HG02870 (cell line): Measurements from ENCODE around the gene RFX4.

Experiments used
- ATAC-seq: cut with Tn5 transposase; IDR thresholded peaks from one replicate; pipeline ENCODE4 v1.9.1; 2021; ENCODE audit warnings: mild to moderate bottlenecking, moderate library complexity; ENCODE audit not compliant: unreplicated experiment

Gene RFX4

DNA sequence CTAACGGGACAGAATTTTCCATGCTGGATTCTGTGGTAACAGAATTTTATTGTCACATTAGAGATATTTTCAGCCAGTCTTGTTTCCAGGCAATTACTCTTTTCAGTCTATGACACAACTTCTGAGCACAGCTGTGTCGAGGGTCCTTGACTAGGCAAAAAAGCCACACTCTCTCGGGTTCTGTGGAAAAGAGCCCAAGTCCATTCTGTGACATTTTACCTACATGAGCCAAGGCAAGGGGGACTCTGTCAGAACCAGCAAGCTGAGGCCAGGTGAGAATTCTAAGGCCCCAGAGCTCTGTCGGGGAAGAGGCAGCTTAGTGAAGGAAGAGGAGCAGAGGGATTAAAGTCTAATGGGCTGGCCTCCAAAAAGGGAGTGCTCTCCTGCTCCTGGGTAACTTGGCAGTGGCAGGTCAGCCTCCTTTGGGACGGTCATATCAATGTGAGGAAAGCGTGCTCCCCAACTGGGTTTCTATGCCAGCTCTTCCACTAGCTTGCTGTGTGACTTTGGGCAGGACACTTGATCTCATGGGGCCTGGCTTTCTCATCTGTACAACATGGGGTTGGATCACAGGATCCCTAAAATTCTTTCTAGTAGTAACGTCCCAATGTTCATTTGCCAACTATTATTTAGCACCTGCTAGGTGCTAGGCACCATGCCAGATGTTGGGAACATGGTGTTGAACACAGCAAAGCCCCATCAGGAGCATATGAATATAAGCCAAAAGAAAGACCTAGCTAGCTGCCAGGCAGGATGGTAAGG, 175.7 kb downstream of the RFX4 start:
- ATAC-seq = no peak

DNA sequence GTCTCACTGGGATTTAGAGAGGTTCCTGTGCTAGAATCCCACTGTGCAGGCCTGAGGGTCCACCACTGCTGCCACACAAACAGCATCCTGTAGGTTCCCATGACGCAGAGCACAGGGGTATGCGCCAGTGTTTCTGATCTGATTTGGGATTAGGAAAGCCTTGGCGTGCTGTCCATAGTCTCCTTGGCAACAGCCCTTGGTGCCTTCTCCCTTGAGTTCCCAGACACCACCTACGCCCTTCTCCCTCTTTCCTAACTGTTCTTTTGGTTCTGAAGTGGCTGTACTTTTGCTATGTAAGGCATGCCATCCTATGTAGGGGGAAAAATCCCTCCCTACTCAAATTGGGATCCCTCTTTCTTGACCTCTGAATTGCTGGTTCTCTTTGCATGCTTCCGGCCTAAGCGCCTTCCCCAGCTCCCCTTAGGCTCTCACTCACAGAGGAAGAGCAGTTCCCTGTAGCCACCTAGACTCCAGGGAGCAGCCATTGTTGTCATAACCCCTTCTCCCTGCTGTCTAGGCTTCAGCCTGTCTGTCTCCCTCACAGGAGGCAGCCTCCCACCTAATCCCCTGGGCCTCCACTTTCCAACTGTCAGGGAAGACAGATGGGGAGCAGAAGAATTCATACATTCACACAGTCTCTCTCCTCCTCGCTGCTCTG, 176.9 kb downstream of the RFX4 start:
- ATAC-seq = peak; percentile 12

DNA sequence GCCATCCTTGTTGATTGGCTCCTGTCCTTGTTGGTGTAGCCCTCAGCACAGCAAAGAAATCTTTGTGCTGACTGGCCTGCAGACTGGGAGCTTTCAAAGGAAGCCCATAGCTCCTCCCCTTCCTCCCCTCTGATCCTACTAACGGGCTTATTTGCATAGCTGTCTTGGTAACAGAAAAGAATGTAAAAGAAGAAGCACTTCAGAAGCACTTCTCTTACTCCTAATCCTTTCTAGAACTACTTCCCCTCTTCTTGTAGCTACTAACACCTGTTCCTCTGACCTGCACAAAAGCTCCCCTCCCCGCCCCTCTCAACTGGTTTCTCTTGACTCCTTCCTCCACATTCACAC, 177.4 kb downstream of the RFX4 start:
- peak; percentile 96 for ATAC-seq

- ATAC-seq = no peak
These were observed 181.4 kb downstream of the RFX4 start for GRCh38 chr12:106764220-106764619.

GRCh38 chr12:106764738-106765137, 181.9 kb downstream of the RFX4 start:
- no peak for ATAC-seq

GRCh38 chr12:106766393-106766826, 183.6 kb downstream of the RFX4 start:
- ATAC-seq = no peak

DNA sequence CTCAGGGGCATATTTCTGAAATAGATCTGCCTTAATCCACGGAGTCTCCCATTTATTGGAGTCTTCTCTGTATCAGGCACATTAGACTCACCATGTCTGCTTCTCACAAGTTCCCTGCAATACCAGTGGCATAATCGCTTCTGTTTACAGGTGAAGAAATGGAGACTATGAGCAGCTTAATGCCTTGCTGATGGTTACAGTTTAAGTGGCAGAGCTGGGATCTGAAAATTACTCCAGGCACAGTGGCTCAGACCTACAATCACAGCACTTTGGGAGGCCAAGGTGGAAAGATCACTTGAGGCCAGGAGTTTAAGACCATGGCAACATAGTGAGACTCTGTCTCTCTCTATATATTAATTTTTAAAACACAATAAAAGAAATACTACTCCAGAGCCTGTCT, 184.4 kb downstream of the RFX4 start:
- ATAC-seq = no peak

DNA sequence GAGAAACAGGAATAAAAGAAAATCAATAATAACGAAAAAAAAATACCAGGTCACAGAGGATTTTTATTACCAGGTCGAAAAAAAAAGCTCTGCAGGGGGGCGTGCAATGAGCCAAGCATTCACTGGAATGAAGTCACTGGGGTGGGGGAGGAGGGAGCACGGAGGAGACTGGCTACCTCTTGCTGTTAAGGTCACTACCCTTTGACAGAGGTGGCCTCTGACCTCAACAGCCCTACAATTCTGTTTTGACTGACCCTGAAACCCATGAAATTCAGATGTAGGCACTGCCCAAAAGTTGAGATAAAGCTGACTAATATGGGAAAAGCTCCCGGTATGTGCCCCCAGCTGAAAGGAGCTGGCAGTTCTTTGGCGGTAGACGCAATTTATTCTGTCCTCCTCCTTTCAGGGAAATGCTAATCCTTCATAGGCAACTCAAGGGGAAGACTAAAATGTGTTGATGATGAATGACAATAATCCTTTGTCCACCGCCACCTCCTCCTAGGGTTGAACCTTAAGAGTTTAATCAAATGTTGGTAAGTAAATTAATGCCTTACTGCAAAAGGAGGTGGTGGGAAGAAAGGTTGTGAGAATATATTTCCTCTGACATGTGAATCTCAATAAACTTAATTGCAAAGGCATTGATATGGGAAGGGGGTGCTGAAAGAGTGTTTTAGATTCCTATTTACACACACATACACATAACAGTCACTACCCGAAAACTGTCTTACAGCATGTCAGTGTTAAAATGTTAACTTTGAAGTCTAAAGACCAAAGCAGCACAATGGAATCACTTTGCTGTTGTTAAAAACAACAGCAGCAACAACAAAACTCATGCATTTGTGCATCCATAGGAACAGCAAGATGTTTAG, 185.4 kb downstream of the RFX4 start:
- no peak for ATAC-seq

GRCh38 chr12:106769078-106769477, 186.3 kb downstream of the RFX4 start:
- ATAC-seq = no peak

DNA sequence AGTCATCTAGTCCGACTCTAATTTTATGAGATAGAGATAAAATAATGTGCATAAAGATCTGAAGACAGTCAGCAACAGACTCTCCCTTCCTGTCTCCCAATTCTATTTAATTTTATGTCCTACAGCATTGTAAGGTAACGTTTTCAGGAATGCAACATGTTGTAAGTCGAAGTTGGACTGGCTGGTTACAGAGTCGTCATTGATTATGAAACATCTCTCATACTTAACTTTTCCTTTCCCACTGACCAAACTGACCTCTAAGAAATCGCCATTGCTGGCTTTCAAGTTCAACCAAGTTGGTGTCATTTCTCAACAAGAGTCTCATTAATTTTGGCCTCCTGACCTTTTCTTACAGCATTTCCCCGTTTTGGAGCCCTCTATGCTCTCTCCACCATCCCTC, 186.7 kb downstream of the RFX4 start:
- no peak for ATAC-seq

DNA sequence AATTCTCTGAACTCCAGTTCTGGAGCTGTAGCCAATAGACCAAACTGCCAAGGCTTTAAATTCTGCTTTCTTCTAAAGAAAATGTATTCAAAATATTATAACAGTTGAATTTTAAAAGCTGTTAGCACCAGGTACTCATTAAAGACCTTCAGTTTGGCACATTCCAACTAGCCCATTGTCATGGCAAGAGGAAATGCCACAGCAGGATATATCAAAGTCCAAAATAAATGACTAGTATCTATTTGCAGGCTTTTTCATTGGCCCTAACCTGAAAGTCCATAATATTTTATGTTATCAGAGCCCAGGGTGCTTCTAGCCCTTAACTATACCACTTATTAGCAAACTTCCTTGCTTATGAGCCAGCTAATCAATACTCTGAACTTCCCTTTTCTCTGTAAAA, 188.6 kb downstream of the RFX4 start:
- no peak for ATAC-seq

DNA sequence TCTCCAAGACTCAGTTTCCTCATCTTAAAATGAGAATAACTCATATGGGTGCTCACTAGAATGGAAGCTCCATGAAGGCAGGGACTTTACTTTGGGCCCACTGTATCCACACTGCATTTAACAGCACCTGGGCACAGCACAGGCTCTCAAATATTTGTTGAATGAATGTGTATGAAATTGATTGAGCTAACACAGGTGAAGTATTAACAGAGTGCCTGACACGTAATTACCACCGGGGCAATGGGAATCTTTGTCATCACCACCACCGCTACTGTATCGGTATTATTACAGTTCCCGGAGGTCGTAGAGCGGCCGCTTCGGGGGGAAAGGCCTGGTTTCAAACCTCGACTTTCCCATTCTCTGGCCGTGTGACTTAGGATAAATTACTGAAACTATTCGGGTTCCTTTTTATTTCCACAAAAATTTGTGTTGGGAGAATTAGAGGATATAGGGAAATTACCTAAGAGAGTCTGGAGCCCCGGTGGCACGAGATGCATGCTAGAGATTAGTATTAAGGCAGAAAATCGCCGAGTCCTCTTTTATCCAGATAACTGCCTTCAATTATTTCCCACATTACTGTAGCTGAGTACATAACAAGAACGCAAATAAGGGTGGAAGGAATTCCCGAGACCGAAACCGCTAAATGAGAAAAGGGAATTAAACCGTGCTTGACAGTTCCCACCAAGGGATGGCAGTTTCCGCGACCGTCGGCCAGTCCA, 190.6 kb downstream of the RFX4 start:
- ATAC-seq = no peak

DNA sequence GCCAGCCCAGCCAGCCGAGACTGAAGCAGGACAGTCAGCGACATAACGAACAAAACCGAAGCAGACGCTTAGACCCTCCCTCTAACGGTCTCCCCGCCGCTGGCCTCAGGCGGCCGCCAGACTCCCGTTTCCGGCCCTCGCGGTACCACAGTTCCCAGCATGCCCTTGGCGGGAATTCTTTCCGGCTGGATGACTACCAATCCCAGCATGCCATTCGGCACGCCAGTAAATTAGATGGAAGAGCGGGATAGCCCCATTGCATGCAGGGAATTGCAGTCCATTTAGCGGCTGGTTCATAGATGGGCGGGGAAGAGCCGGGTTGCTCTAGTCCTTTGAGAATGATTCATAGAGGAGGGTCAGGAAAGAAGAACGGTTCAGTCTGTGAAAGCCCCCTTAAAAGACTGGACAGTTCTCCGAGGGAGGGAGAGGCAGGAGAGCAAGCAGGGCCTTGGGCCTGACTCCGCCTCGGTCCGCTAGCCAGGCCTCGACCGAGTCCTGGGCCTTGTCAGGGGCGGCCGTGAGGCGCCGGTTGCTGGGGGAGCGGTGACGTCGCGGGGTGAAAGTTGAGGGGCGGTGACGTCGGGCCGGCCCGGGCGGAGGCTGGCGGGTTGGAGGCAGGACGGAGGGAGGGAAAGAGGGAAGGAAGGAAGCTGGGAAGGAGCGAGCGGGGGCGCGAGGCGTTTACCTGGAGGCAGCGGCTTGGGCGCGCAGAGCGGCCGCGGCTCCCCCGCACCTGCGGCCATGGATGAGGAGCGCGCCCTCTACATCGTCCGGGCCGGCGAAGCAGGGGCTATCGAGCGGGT, 191.4 kb downstream of the RFX4 start, which contains the start of gene RIC8B:
Gene RIC8B, plus strand, starts transcription at position 678 of the 803 bp plus-strand sequence. Its CDS starts 64 bp downstream, at position 742.
- ATAC-seq = peak; percentile 86

DNA sequence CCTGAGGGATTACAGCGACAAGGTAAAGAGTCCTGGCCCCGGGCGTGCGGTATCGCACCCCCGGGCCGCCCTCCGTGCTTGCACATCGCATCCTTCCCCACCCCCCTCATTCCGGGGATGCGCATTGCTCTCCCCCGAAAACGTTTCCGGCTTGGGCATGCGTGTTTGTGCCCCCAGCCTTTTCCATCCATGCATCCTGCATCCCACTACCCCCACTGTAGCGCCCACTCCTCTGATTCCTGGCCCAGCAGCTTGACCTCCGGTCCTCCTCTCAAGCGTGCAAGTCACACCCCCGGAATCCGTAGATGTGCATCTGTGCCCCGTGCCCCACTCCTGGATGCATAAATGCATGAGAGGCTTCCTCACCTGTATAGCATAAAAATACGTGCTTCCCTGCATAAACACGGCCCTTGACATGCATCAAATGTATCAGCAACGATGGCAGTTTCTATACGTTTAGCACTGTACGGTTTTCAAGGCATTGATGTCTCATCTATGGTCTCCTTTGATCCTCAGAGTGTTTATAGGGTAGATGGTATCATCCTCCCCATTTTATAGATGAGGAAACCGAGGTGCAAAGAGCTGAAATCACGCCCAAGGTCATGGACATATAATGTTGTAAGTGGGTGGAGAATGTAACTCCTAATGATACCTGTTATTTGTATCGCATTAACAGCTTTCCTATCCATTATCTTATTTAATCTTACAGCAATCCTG, 192.2 kb downstream of the RFX4 start:
- ATAC-seq = no peak

GRCh38 chr12:106776897-106777296, 194.1 kb downstream of the RFX4 start:
- ATAC-seq = no peak

DNA sequence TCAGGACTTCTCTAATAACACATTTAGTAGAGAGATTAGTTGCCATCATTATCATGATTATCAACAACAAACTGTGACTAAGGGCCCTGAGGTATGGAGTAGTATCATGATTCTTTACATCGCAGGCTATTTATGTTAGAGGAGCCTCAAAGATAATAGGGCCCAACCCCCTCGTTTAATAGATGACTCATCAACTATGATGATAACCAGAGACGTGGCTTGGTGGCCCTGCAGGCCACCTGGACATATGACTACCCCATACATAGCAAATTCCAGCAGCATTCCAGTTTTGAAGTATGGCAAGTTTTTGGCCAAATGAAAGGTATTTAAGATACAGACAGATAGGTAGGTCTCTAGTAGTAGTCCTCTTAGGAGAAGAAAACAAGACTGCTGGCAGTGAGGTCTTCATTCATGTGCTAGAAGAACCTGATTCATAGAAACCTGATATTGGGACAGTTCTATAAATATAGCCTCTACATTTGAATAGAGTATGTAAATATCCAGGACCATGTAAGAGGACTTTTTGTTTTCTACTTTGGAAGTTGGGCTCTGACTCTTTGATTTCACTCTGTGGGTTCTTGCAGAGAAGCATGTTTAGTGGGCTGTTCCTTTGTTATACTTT, 197.3 kb downstream of the RFX4 start:
- ATAC-seq = no peak

- no peak for ATAC-seq
These were observed 199.8 kb downstream of the RFX4 start for GRCh38 chr12:106782619-106783018.

DNA sequence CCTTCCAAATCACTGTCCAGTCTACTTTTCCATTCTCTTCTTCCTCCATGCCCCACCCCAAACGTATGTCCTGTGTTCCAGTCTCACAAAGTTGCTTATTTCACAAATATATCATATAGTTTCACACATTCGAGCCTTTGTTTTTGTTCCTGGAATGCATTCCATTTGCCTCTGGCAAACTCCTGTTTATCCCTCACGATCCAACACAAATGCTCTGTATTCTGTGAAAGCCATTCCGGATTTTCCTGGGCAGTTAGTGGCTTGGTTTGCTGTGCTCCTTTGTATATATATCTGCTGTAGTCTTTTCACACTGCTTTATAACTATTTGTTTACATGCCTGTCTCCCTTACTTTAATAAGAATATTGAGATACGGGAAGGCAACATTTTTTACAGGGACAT, 200.7 kb downstream of the RFX4 start:
- ATAC-seq = no peak

- no peak for ATAC-seq
These were observed 207.2 kb downstream of the RFX4 start for GRCh38 chr12:106790020-106790419.
